GM21717 (cell line): ENCODE results near the gene CATSPERZ.

Experiments
- ATAC-seq: cut with Tn5 transposase; IDR thresholded peaks from one replicate; pipeline ENCODE4 v1.9.1; 2021; ENCODE audit warnings: mild to moderate bottlenecking, moderate library complexity; ENCODE audit not compliant: unreplicated experiment

CATSPERZ gene

DNA sequence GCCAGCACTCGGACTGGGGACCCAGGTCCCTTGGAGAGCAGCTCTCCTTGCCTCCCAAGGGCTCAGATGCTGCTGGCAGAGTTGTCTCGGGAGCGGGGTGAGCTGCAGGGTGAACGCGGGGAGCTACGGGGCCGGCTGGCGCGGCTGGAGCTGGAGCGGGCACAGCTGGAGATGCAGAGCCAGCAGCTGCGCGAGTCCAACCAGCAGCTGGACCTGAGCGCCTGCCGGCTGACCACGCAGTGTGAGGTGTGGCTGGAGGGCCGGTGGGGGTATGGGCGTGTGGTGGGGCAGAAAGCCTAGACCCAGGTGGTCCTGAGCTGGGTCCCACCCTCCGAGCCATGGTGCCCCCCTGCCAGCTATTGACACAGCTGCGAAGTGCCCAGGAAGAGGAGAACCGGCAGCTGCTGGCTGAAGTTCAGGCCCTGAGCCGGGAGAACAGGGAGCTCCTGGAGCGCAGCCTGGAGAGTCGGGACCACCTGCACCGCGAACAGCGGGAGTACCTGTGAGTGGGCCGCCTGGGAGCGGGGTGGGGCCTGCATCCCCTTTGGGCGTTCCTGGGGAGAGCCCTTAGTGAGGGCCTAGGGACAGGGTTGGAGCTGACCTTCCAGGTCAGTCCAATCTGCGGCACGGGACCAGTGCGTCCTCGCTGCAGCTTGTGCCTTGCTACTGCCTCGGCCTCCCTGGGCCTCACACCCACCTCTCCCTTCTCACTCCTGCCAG is 53.0 kb downstream of the CATSPERZ start:
- ATAC-seq, result no peak

DNA sequence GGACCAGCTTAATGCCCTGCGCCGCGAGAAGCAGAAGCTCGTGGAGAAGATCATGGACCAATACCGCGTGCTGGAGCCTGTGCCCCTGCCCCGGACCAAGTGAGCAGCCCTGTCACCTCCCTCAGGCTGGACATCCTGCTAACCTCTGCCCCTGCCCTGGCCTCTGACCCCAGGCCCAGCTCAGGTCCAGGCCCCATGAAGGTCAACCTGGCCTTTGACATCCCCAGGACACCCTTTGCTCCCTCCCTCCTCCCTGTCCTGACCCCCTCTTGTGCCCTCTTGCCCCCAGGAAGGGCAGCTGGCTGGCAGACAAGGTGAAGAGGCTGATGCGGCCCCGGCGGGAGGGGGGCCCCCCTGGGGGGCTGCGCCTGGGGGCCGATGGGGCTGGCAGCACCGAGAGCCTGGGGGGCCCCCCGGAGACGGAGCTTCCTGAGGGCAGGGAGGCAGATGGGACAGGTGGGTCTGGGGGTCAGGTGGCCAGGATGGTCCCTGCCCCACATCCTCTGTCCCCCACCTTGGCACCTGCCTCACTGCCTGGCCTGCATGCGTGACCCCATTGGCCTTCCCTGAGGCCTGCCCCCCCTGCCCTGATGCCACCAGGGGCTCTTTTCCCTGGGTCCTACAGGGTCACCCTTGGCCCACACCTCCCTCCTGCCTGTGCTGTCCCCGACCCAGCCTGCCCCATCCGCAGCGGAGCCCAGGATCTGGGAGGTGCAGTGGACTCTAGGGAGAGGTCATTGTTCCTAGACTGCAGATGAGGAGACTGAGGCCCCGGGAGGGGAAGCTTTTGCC is 53.8 kb downstream of the CATSPERZ start:
- no peak for ATAC-seq
